IMR-90 (cell line): ENCODE data around the gene POLD1. TPM values are rescaled to one million over a fixed set of nuclear protein-coding genes. Genes with fewer than 3 reads are reported as not detected.
A peak's percentile ranks its signal among the peaks of the same experiment; 100 is the strongest.

ENCODE experiments used
- ATAC-seq: fragments of 200-7000 bp; cut with Tn5 transposase; 2 replicates; pipeline ENCODE4 v1.9.1; 2020; ENCODE audit warnings: low read depth, mild to moderate bottlenecking, moderate library complexity
- BruUV-seq: library from RNA; stranded (reverse); fragments of 400-500 nt; replicated peaks from 2 replicates; lab custom pipeline; 2021; lab: Mats Ljungman, UMichigan
- CTCF ChIA-PET: fragments of 300-600 bp; formaldehyde crosslinking; extraction: SDS; loops from one replicate; lab custom pipeline; 2021; ENCODE audit warnings: antibody characterized with exemption; lab: Yijun Ruan, JAX
- POLR2A ChIA-PET: fragments of 300-600 bp; sonication (Branson Sonifier 250); formaldehyde crosslinking; loops from one replicate; lab custom pipeline; 2022; ENCODE audit warnings: antibody characterized with exemption; ENCODE audit not compliant: unreplicated experiment; lab: Charles Lee
- DNase-seq: peaks from one replicate; pipeline ENCODE4 v3.0.0; 2013
- H2AFZ ChIP-seq: replicated peaks from 2 replicates; pipeline ENCODE3; 2013; ENCODE audit warnings: low read length, mild to moderate bottlenecking; ENCODE audit not compliant: poor library complexity
- H2AK5ac ChIP-seq: 2 replicates; pipeline ENCODE4 v1.6.1; 2013; ENCODE audit warnings: low read depth, low read length, inconsistent platforms
- H2AK9ac ChIP-seq: replicated peaks from 2 replicates; pipeline ENCODE3; 2013; ENCODE audit warnings: mild to moderate bottlenecking, low read depth, low read length, moderate library complexity; ENCODE audit not compliant: poor library complexity
- H2BK120ac ChIP-seq: 2 replicates; pipeline ENCODE4 v1.6.1; 2013; ENCODE audit warnings: low read depth, low read length, inconsistent platforms
- H2BK15ac ChIP-seq: 3 replicates; pipeline ENCODE4 v1.6.1; 2013; ENCODE audit warnings: low read depth, low read length, inconsistent platforms
- H2BK20ac ChIP-seq: 2 replicates; pipeline ENCODE4 v1.6.1; 2013; ENCODE audit warnings: low read depth, mild to moderate bottlenecking, inconsistent platforms, low read length, moderate library complexity
- H2BK5ac ChIP-seq: 2 replicates; pipeline ENCODE4 v1.6.1; 2013; ENCODE audit warnings: mild to moderate bottlenecking, low read depth, low read length, inconsistent platforms; ENCODE audit not compliant: poor library complexity, severe bottlenecking
- H3K14ac ChIP-seq: replicated peaks from 2 replicates; pipeline ENCODE4 v1.6.1; 2013; ENCODE audit warnings: low read depth, low read length, inconsistent platforms
- H3K18ac ChIP-seq: 2 replicates; pipeline ENCODE4 v1.6.1; 2013; ENCODE audit warnings: low read depth, low read length, control low read depth
- H3K23ac ChIP-seq: 2 replicates; pipeline ENCODE4 v1.6.1; 2013; ENCODE audit warnings: low read depth, low read length, inconsistent platforms
- H3K27ac ChIP-seq: 2 replicates; pipeline ENCODE4 v1.5.1; 2013; ENCODE audit warnings: mild to moderate bottlenecking, control low read depth, low read length; ENCODE audit not compliant: insufficient read depth
- H3K27me3 ChIP-seq: 2 replicates; pipeline ENCODE4 v1.6.1; 2013; ENCODE audit warnings: low read length; ENCODE audit not compliant: control insufficient read depth, insufficient read depth
- H3K36me3 ChIP-seq: 2 replicates; pipeline ENCODE4 v1.6.1; 2013; ENCODE audit warnings: low read length, mixed read lengths; ENCODE audit not compliant: control insufficient read depth, insufficient read depth
- H3K4ac ChIP-seq: 2 replicates; pipeline ENCODE4 v1.6.1; 2013; ENCODE audit warnings: low read depth, low read length, inconsistent platforms
- H3K4me1 ChIP-seq: 2 replicates; pipeline ENCODE4 v1.6.1; 2013; ENCODE audit warnings: low read length, mixed read lengths; ENCODE audit not compliant: control insufficient read depth, insufficient read depth
- H3K4me2 ChIP-seq: 2 replicates; pipeline ENCODE4 v1.6.1; 2013; ENCODE audit warnings: low read depth, mild to moderate bottlenecking, control low read depth, low read length, moderate library complexity
- H3K4me3 ChIP-seq: 2 replicates; pipeline ENCODE4 v1.5.1; 2013; ENCODE audit warnings: low read depth, mild to moderate bottlenecking, control low read depth, low read length, moderate library complexity; ENCODE audit not compliant: insufficient read depth
- H3K56ac ChIP-seq: 2 replicates; pipeline ENCODE4 v1.6.1; 2013; ENCODE audit warnings: low read length, inconsistent platforms; ENCODE audit not compliant: insufficient read depth; ENCODE audit errors: extremely low read depth
- H3K79me1 ChIP-seq, 2 experiments: 2 replicates each; pipeline ENCODE4 v1.6.1; 2013; ENCODE audit warnings: low read length in 2 of 2, inconsistent platforms in 1 of 2, low read depth in 1 of 2
- H3K9ac ChIP-seq: 2 replicates; pipeline ENCODE4 v1.6.1; 2013; ENCODE audit warnings: low read depth, low read length, control low read depth
- H3K9me1 ChIP-seq: 2 replicates; pipeline ENCODE4 v1.6.1; 2013; ENCODE audit warnings: low read length, inconsistent platforms; ENCODE audit not compliant: insufficient read depth
- H3K9me3 ChIP-seq: 2 replicates; pipeline ENCODE4 v1.6.1; 2013; ENCODE audit warnings: low read length; ENCODE audit not compliant: control insufficient read depth, insufficient read depth
- H4K20me1 ChIP-seq: 2 replicates; pipeline ENCODE4 v1.6.1; 2013; ENCODE audit warnings: low read length, inconsistent platforms; ENCODE audit not compliant: insufficient read depth
- H4K5ac ChIP-seq: 2 replicates; pipeline ENCODE4 v1.6.1; 2013; ENCODE audit warnings: mild to moderate bottlenecking, low read depth, low read length, control low read depth
- H4K8ac ChIP-seq, 2 experiments: 2 replicates each; pipeline ENCODE4 v1.6.1; 2013; ENCODE audit warnings: low read depth in 2 of 2, low read length in 2 of 2, control low read depth in 1 of 2, inconsistent platforms in 1 of 2
- H4K91ac ChIP-seq: 2 replicates; pipeline ENCODE4 v1.6.1; 2013; ENCODE audit warnings: low read depth, low read length, inconsistent platforms; ENCODE audit not compliant: insufficient read depth
- BHLHE40 ChIP-seq: fragments of 150-350 bp; IDR thresholded peaks from 2 replicates; pipeline ENCODE4 v1.6.1; 2016; ENCODE audit warnings: mild to moderate bottlenecking, low read depth, low read length
- CEBPB ChIP-seq: IDR thresholded peaks from 2 replicates; pipeline ENCODE4 v1.6.1; 2012; ENCODE audit warnings: low read depth, low read length, improper control_type of control experiment
- CHD1 ChIP-seq: IDR thresholded peaks from 2 replicates; pipeline ENCODE4 v1.6.1; 2012; ENCODE audit warnings: low read depth, low read length, improper control_type of control experiment
- CTCF ChIP-seq: conservative IDR thresholded peaks from 2 replicates; pipeline ENCODE4 v1.5.1; 2012; ENCODE audit warnings: mild to moderate bottlenecking, low read depth, low read length, improper control_type of control experiment
- MAFK ChIP-seq: IDR thresholded peaks from 2 replicates; pipeline ENCODE4 v1.6.1; 2012; ENCODE audit warnings: low read depth, low read length, improper control_type of control experiment
- MAZ ChIP-seq: IDR thresholded peaks from 2 replicates; pipeline ENCODE4 v1.6.1; 2012; ENCODE audit warnings: low read depth, mild to moderate bottlenecking, low read length, improper control_type of control experiment, moderate library complexity, borderline replicate concordance
- POLR2A ChIP-seq: IDR thresholded peaks from 2 replicates; pipeline ENCODE4 v1.6.1; 2012; ENCODE audit warnings: mild to moderate bottlenecking, low read depth, low read length
- RAD21 ChIP-seq: IDR thresholded peaks from 2 replicates; pipeline ENCODE4 v1.6.1; 2012; ENCODE audit warnings: low read length, improper control_type of control experiment
- RCOR1 ChIP-seq: IDR thresholded peaks from 2 replicates; pipeline ENCODE4 v1.6.1; 2012; ENCODE audit warnings: mild to moderate bottlenecking, low read length, improper control_type of control experiment; ENCODE audit not compliant: insufficient replicate concordance
- RFX5 ChIP-seq: IDR thresholded peaks from 2 replicates; pipeline ENCODE4 v1.8.0; 2012; ENCODE audit warnings: low read depth, mild to moderate bottlenecking, low read length, moderate library complexity
- SMC3 ChIP-seq: fragments of 150-350 bp; IDR thresholded peaks from 2 replicates; pipeline ENCODE4 v1.6.1; 2016; ENCODE audit warnings: low read depth, mild to moderate bottlenecking, antibody characterized with exemption, low read length, moderate library complexity
- WGBS, 2 experiments: methylation state at CpG; one replicate each; pipeline versions ENCODE4 v1.1.5 to v1.1.7; 2013; ENCODE audit warnings: missing lambda C conversion rate in 2 of 2; ENCODE audit not compliant: insufficient read length in 1 of 2; ENCODE audit errors: extremely low coverage in 2 of 2; 5-methylcytosine and 5-hydroxymethylcytosine counted together
- dilution Hi-C: fragments of 300-500 bp; cut with HindIII; formaldehyde crosslinking; loops from one replicate; pipeline ENCODE4 v1.14.3; 2018; ENCODE audit warnings: low sequenced_read_pairs; ENCODE audit not compliant: unreplicated experiment
- in situ Hi-C: fragments of 300-500 bp; cut with MboI; formaldehyde crosslinking; loops from 3 replicates; pipeline ENCODE4 v1.14.3; 2019; ENCODE audit warnings: low sequenced_read_pairs, inconsistent platforms, mixed read lengths
- intact Hi-C: fragments of 100-400 bp; cut with micrococcal nuclease; formaldehyde crosslinking; loops from 2 replicates; pipeline ENCODE4 v1.10.0; 2022
- polyA plus RNA-seq, 3 experiments: library from polyadenylated mRNA; depleted of rRNA; stranded (reverse); fragments of >200 nt; gene quantifications; 2 replicates each; pipeline ENCODE4 v1.2.3, GENCODE V29; 2012; ENCODE audit warnings: low replicate concordance in 1 of 3
- total RNA-seq: library from RNA; depleted of rRNA; stranded (reverse); fragments of >200 nt; gene quantifications from 2 replicates; pipeline ENCODE4 v1.2.3, GENCODE V29; 2012

POLD1 gene
- total and polyA plus RNA-seq, 2 of the 4 experiments (the other 2 are of a cell fraction): 13.8 to 28.9 TPM

DNA sequence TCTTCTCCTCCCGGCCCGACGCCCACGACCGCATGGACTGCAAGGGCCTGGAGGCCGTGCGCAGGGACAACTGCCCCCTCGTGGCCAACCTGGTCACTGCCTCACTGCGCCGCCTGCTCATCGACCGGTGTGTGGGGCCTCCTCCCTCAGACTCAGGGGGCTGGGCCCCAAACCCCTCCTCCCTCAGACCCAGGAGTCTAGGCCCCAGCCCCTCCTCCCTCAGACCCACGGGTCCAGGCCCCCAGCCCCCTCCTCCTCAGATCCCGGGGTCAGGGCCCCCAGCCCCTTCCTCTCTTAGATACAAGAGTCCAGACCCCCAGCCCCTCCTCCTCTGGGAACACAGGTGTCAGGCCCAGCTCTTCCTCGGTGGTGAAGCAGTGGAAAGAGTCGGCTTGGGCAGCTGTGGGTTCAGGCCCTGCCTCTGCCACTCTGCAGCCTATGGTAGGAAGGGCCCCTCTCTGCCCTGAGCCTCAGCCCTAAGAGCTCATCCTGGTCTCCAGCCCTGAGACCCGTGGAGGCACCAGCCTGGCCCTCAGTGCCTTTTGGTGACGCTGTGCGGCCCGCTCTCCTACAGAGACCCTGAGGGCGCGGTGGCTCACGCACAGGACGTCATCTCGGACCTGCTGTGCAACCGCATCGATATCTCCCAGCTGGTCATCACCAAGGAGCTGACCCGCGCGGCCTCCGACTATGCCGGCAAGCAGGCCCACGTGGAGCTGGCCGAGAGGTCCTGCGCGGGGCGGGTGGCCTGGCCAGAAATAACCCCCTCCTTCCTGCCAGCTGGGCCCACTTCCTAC lies 30.9 kb downstream of the POLD1 start:
- H3K36me3 ChIP-seq: peaks cover 2% of the 10 kb centered on the region; the same call in 1 of the 2 replicates
- dilution Hi-C loops (no loop called here), in situ Hi-C loops (no loop called here), intact Hi-C loops (loop anchor here (1.0 to 2.0 kb wide), 2 partner anchors 30 to 47 kb away; partner anchors contain the start of gene POLD1)
- BruUV-seq: no TSS peak
- H3K14ac ChIP-seq: no peak overlapping the region
- H2AK5ac ChIP-seq: no peak overlapping the region
- H3K27me3 ChIP-seq: peaks cover 17% of the 10 kb centered on the region
- H3K23ac ChIP-seq: no peak overlapping the region
- no peak overlapping the region for H4K5ac ChIP-seq
- peak overlapping the region; percentile 28 for H2AK9ac ChIP-seq
- H3K18ac ChIP-seq: no peak overlapping the region
- no peaks in the 10 kb centered on the region for H3K9me3 ChIP-seq
- H3K79me1 ChIP-seq: no peaks in the 10 kb centered on the region
- TF ChIP-seq RCOR1 (no peak), BHLHE40 (no peak), MAFK (no peak), MAZ (peak; percentile 34; the same call in 1 of the 2 replicates), CHD1 (no peak), CTCF (peak; percentile 71), CEBPB (no peak), POLR2A (no peak), RFX5 (no peak), RAD21 (peak; percentile 61), SMC3 (peak; percentile 68)
- no peak overlapping the region for H3K4me3 ChIP-seq
- peak overlapping the region; percentile 41 for H2AFZ ChIP-seq
- no peak overlapping the region for H3K56ac ChIP-seq
- no peak overlapping the region for H3K4ac ChIP-seq
- ChIA-PET POLR2A (no interaction called here), CTCF (no interaction called here)
- ATAC-seq (peak; percentile 94), DNase-seq (peak; percentile 54)
- no peak overlapping the region for H2BK15ac ChIP-seq
- WGBS, 2 experiments: 51% methylated on average over 19 of the region's 37 CpGs; no CpG with 5 or more reads in 1 of the 2 experiments
- H2BK120ac ChIP-seq: no peak overlapping the region
- no peaks in the 10 kb centered on the region for H4K20me1 ChIP-seq
- no peak overlapping the region for H4K91ac ChIP-seq
- no peak overlapping the region for H4K8ac ChIP-seq
- H3K27ac ChIP-seq: no peak overlapping the region
- no peak overlapping the region for H3K4me2 ChIP-seq
- no peaks in the 10 kb centered on the region for H3K9me1 ChIP-seq
- no peaks in the 10 kb centered on the region for H3K4me1 ChIP-seq
- H2BK5ac ChIP-seq: no peak overlapping the region
- H2BK20ac ChIP-seq: no peak overlapping the region
- H3K9ac ChIP-seq: no peak overlapping the region
